ENCODE data around the gene TP53RK.

DNA sequence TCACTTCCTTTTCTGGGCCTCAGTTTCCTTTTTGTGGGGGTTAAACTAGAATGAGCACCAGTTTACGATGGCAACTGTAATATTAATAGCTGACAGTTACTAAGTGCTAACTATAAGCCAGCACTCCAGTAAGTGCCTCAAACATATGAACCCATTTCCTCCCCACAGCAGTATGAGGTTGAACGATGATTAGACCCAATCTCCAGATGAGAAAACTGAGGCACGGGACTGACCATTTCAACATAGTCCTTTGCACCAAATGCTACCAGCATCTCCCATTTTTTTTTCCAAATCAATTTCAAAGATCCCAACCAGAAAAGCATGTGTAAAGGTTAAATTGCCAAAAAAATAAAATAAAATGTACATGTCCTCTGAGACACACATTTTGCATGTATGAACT lies 45.1 kb downstream of the TP53RK start:
- TF ChIP-seq POLR2A (IDR thresholded peaks at IDR 0.05; ENCODE audit: low read length) (no peak), GATA1 (IDR thresholded peaks at IDR 0.05; ENCODE audit: low read depth, low read length) (no peak)

Data from erythroblast (primary cell).